GM12878 (cell line): Measurements from ENCODE around the gene MRPS15. TPM values are rescaled to one million over a fixed set of nuclear protein-coding genes. Genes with fewer than 3 reads are reported as not detected.

Source experiments
- ATAC-seq: fragments of 200-7000 bp; cut with Tn5 transposase; 3 replicates; pipeline ENCODE4 v1.9.1; 2020; ENCODE audit warnings: mild to moderate bottlenecking, moderate library complexity
- BruUV-seq: library from RNA; stranded (reverse); fragments of 400-500 nt; replicated peaks from 2 replicates; lab custom pipeline; 2021; lab: Mats Ljungman, UMichigan
- CTCF ChIA-PET: fragments of 300-600 bp; sonication (Branson Sonifier 250); formaldehyde crosslinking; extraction: SDS; loops from one replicate; lab custom pipeline; 2021; ENCODE audit warnings: inconsistent platforms; lab: Yijun Ruan, JAX
- POLR2A ChIA-PET: fragments of 350-600 bp; formaldehyde crosslinking; extraction: SDS; loops from one replicate; lab custom pipeline; 2021; ENCODE audit warnings: inconsistent platforms; lab: Charles Lee
- RAD21 ChIA-PET: fragments of 300-600 bp; sonication (Branson Sonifier 250); formaldehyde crosslinking; loops from one replicate; lab custom pipeline; 2023; ENCODE audit warnings: antibody characterized with exemption; ENCODE audit not compliant: unreplicated experiment; lab: Charles Lee
- SMC1A ChIA-PET: fragments of 300-600 bp; sonication (Branson Sonifier 250); formaldehyde crosslinking; loops from one replicate; lab custom pipeline; 2023; ENCODE audit not compliant: unreplicated experiment, uncharacterized antibody; lab: Charles Lee
- DNase-seq: peaks from one replicate; pipeline ENCODE4 v3.0.0-alpha.2; 2011; ENCODE audit warnings: low read depth, low spot score
- FAIRE-seq: peaks from 3 replicates; lab custom pipeline; 2011; peaks lifted over from hg19 to GRCh38; lab: Jason Lieb, UNC
- H2AFZ ChIP-seq: 2 replicates; pipeline ENCODE4 v1.6.0; 2011; ENCODE audit warnings: low read depth, low read length, control low read depth; ENCODE audit not compliant: control insufficient read depth
- H3K27ac ChIP-seq: 2 replicates; pipeline ENCODE4 v1.5.1; 2011; ENCODE audit warnings: control low read depth; ENCODE audit not compliant: control insufficient read depth, insufficient read depth
- H3K27me3 ChIP-seq, 2 experiments: replicated peaks in 1 of 2; 2 replicates each; pipeline versions ENCODE4 v1.6.0 to v1.6.1; 2011; ENCODE audit warnings: low read length in 1 of 2; ENCODE audit not compliant: control insufficient read depth in 2 of 2, insufficient read depth in 2 of 2
- H3K36me3 ChIP-seq, 2 experiments: 2 replicates each; pipeline ENCODE4 v1.5.1; 2011; ENCODE audit warnings: low read length in 1 of 2; ENCODE audit not compliant: control insufficient read depth in 2 of 2, insufficient read depth in 2 of 2
- H3K4me1 ChIP-seq: 2 replicates; pipeline ENCODE4 v1.6.1; 2011; ENCODE audit warnings: mild to moderate bottlenecking, low read length, moderate library complexity, mixed read lengths; ENCODE audit not compliant: control insufficient read depth, insufficient read depth
- H3K4me2 ChIP-seq: 2 replicates; pipeline ENCODE4 v1.6.0; 2011; ENCODE audit warnings: control low read depth; ENCODE audit not compliant: control insufficient read depth, insufficient read depth
- H3K4me3 ChIP-seq: fragments of 200-600 bp; sonication (generic); 2 replicates; pipeline ENCODE4 v1.5.1; 2016
- H3K79me2 ChIP-seq: 2 replicates; pipeline ENCODE4 v1.6.0; 2011; ENCODE audit warnings: low read length; ENCODE audit not compliant: control insufficient read depth, insufficient read depth
- H3K9ac ChIP-seq: 2 replicates; pipeline ENCODE4 v1.8.0; 2011; ENCODE audit warnings: low read length, control low read depth, mixed read lengths; ENCODE audit not compliant: control insufficient read depth, insufficient read depth
- H3K9me3 ChIP-seq: replicated peaks from 3 replicates; pipeline ENCODE4 v1.5.1; 2011; ENCODE audit warnings: mild to moderate bottlenecking, low read length; ENCODE audit not compliant: control insufficient read depth, insufficient read depth
- H4K20me1 ChIP-seq: 2 replicates; pipeline ENCODE4 v1.6.0; 2011; ENCODE audit not compliant: control insufficient read depth, insufficient read depth
- BCL11A ChIP-seq: IDR thresholded peaks from 2 replicates; pipeline ENCODE4 v1.6.1; 2011; ENCODE audit warnings: low read depth, low read length
- CHD2 ChIP-seq: IDR thresholded peaks from 2 replicates; pipeline ENCODE4 v1.6.1; 2011; ENCODE audit warnings: low read depth, low read length, improper control_type of control experiment, borderline replicate concordance
- MTA3 ChIP-seq: IDR thresholded peaks from 2 replicates; pipeline ENCODE4 v1.6.1; 2012; ENCODE audit warnings: low read length, inconsistent platforms, borderline replicate concordance
- NFIC ChIP-seq: IDR thresholded peaks from 2 replicates; pipeline ENCODE4 v1.6.1; 2012; ENCODE audit warnings: low read depth, mild to moderate bottlenecking, inconsistent platforms, low read length, moderate library complexity
- WGBS: methylation state at CpG from one replicate; pipeline ENCODE4 v1.1.6; 2016; ENCODE audit warnings: low lambda C conversion rate; ENCODE audit not compliant: insufficient replicate concordance, insufficient coverage; ENCODE audit errors: missing lambda C conversion rate; 5-methylcytosine and 5-hydroxymethylcytosine counted together
- in situ Hi-C: fragments of 300-500 bp; cut with MboI; formaldehyde crosslinking; loops from 9 replicates; pipeline ENCODE4 v1.14.3; 2018; ENCODE audit warnings: mixed read lengths
- intact Hi-C: fragments of 100-400 bp; cut with micrococcal nuclease; formaldehyde crosslinking; loops from one replicate; pipeline ENCODE4 v1.14.2; 2022; ENCODE audit not compliant: unreplicated experiment
- polyA plus RNA-seq, 11 experiments: library from polyadenylated mRNA; depleted of rRNA in 4 of 11; unstranded in 6 of 11; stranded (reverse) in 5 of 11; fragments of >200 nt; fragmentation: Nextera tagmentation in 4 of 11; fragmentation: Illumina TruSeq in 1 of 11; extraction: Ambion mirVana in 4 of 11; extraction: Trizol in 1 of 11; gene quantifications; 1 replicate in 1 of 11; 2 replicates in 10 of 11; pipeline versions ENCODE4 v1.2.1 to v1.2.3, GENCODE V29; 2011 to 2016; ENCODE audit warnings: inconsistent platforms in 2 of 11, missing spikeins in 2 of 11, low read depth in 1 of 11
- total RNA-seq, 4 experiments: library from RNA; depleted of rRNA in 3 of 4; stranded (reverse); fragments of >200 nt in 3 of 4; fragmentation: Illumina TruSeq in 1 of 4; extraction: Trizol in 1 of 4; gene quantifications; 2 replicates each; pipeline versions ENCODE4 v1.2.1 to v1.2.3, GENCODE V29; 2013 to 2021
- TF ChIP-seq, protein P1 (sequence below): fragments of 450-650 bp; IDR thresholded peaks from 2 replicates; pipeline ENCODE4 v1.6.1; 2017; ENCODE audit warnings: mild to moderate bottlenecking
- TF ChIP-seq, protein P2 (sequence below): IDR thresholded peaks from 2 replicates; pipeline ENCODE4 v1.6.1; 2012; ENCODE audit warnings: low read depth, low read length, improper control_type of control experiment
- TF ChIP-seq, protein P3 (sequence below): fragments of 450-650 bp; IDR thresholded peaks from 2 replicates; pipeline ENCODE4 v1.6.1; 2016; ENCODE audit warnings: mild to moderate bottlenecking
- TF ChIP-seq, protein P4 (sequence below): IDR thresholded peaks from 2 replicates; pipeline ENCODE4 v1.6.1; 2012; ENCODE audit warnings: improper control_type of control experiment, low read depth, low read length; ENCODE audit not compliant: insufficient replicate concordance
- TF ChIP-seq, protein P5 (sequence below): IDR thresholded peaks from 2 replicates; pipeline ENCODE4 v1.6.1; 2011; ENCODE audit warnings: low read depth, mild to moderate bottlenecking, low read length, moderate library complexity, borderline replicate concordance; ENCODE audit errors: extremely low read depth

Gene MRPS15
- total and polyA plus RNA-seq, 10 of the 15 experiments (the other 5 are each of a cell fraction or from before 2014, with no cell fraction given): 41.1 to 207 (median 107) TPM

DNA sequence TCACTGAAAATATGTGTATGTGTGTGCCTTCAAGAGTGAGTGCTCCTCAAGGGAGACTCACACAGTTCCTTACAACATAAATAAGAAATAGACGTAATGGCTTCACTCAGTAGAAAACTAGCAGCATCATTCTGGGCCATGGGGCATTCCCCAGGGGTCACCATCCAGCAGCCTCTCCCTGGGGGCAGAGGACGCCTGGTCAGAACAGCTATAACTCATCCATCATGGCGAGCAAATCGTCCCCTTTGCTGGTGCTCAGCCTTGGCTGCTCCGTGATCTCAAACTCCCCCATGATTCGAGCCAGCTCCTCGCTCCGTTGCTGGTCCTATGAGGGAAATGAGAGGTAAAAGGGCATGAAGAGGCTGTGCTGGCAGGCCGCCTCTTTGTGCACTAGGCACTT lies 46.3 kb downstream of the MRPS15 start (continued):
- TF ChIP-seq, protein P1, sequence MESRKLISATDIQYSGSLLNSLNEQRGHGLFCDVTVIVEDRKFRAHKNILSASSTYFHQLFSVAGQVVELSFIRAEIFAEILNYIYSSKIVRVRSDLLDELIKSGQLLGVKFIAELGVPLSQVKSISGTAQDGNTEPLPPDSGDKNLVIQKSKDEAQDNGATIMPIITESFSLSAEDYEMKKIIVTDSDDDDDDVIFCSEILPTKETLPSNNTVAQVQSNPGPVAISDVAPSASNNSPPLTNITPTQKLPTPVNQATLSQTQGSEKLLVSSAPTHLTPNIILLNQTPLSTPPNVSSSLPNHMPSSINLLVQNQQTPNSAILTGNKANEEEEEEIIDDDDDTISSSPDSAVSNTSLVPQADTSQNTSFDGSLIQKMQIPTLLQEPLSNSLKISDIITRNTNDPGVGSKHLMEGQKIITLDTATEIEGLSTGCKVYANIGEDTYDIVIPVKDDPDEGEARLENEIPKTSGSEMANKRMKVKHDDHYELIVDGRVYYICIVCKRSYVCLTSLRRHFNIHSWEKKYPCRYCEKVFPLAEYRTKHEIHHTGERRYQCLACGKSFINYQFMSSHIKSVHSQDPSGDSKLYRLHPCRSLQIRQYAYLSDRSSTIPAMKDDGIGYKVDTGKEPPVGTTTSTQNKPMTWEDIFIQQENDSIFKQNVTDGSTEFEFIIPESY: no peak
- no peak for TF ChIP-seq MTA3
- no peak for TF ChIP-seq NFIC
- no peak for TF ChIP-seq BCL11A

DNA sequence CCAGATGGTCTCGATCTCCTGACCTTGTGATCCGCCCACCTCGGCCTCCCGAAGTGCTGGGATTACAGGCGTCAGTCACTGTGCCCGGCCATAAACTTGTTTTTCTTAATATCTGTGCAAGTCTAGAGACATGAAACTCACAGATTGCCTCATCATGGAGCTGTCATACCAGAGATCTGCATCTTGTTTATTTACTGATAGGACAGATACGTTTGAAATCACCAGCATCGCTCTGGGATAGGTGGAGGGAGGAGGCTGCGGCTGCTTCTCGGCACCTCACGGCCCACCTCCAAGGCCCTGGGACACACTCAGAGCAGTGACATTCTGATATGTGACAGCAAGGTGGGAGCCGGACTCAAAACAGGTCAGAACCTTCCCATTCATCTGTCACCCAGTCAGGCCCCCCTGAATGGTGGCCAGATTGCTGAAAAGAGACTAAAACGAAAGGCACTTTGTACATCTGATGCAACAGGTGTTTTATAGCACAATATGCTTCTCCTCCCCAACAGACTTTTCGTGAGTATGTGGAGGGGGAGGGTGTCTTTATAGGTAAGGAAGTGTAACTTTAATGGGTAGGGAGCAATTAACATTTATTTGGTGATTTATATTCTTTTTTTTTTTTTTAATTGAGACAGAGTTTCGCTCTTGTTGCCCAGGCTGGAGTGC lies 48.4 kb downstream of the MRPS15 start:
- in situ Hi-C loops: no loop called here
- no peak for ATAC-seq
- Histone ChIP-seq H3K79me2 (no peaks in the 10 kb centered on the region), H4K20me1 (no peaks in the 10 kb centered on the region), H3K27me3 (no peaks in the 10 kb centered on the region), H3K27ac (no peak overlapping the region), H2AFZ (no peak overlapping the region), H3K4me2 (no peak overlapping the region), H3K4me3 (no peak overlapping the region), H3K4me1 (peaks cover 5% of the 10 kb centered on the region; the same call in 1 of the 2 replicates), H3K9me3 (peaks cover 3% of the 10 kb centered on the region; the same call in 2 of the 3 replicates), H3K36me3 (0 out of 4 replicates have a peak, but pooled peaks cover 0 to 2% of the 10 kb centered on the region in 2 experiments), H3K9ac (no peak overlapping the region)
- ChIA-PET CTCF (interaction anchor here (0.6 kb wide), 1 partner anchor 29 kb away, joined by 4 read pairs; no protein-coding TSS in a partner anchor), SMC1A (no interaction called here), RAD21 (interaction anchor here (0.6 to 1.2 kb wide), 2 partner anchors 9 to 265 kb away, joined by 3 read pairs; no protein-coding TSS in a partner anchor), POLR2A (interaction anchor here (1.3 kb wide), 1 partner anchor 19 kb away, joined by 3 read pairs; no protein-coding TSS in a partner anchor)
- WGBS: 91% methylated on average over 15 of the region's 15 CpGs
- no peak for DNase-seq
- no peak for FAIRE-seq
- intact Hi-C loops: no loop called here
- no TSS peak for BruUV-seq
- TF ChIP-seq, protein P2, sequence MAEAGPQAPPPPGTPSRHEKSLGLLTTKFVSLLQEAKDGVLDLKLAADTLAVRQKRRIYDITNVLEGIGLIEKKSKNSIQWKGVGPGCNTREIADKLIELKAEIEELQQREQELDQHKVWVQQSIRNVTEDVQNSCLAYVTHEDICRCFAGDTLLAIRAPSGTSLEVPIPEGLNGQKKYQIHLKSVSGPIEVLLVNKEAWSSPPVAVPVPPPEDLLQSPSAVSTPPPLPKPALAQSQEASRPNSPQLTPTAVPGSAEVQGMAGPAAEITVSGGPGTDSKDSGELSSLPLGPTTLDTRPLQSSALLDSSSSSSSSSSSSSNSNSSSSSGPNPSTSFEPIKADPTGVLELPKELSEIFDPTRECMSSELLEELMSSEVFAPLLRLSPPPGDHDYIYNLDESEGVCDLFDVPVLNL: no peak
- TF ChIP-seq, protein P3, sequence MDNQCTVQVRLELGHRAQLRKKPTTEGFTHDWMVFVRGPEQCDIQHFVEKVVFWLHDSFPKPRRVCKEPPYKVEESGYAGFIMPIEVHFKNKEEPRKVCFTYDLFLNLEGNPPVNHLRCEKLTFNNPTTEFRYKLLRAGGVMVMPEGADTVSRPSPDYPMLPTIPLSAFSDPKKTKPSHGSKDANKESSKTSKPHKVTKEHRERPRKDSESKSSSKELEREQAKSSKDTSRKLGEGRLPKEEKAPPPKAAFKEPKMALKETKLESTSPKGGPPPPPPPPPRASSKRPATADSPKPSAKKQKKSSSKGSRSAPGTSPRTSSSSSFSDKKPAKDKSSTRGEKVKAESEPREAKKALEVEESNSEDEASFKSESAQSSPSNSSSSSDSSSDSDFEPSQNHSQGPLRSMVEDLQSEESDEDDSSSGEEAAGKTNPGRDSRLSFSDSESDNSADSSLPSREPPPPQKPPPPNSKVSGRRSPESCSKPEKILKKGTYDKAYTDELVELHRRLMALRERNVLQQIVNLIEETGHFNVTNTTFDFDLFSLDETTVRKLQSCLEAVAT: no peak
- TF ChIP-seq, protein P4, sequence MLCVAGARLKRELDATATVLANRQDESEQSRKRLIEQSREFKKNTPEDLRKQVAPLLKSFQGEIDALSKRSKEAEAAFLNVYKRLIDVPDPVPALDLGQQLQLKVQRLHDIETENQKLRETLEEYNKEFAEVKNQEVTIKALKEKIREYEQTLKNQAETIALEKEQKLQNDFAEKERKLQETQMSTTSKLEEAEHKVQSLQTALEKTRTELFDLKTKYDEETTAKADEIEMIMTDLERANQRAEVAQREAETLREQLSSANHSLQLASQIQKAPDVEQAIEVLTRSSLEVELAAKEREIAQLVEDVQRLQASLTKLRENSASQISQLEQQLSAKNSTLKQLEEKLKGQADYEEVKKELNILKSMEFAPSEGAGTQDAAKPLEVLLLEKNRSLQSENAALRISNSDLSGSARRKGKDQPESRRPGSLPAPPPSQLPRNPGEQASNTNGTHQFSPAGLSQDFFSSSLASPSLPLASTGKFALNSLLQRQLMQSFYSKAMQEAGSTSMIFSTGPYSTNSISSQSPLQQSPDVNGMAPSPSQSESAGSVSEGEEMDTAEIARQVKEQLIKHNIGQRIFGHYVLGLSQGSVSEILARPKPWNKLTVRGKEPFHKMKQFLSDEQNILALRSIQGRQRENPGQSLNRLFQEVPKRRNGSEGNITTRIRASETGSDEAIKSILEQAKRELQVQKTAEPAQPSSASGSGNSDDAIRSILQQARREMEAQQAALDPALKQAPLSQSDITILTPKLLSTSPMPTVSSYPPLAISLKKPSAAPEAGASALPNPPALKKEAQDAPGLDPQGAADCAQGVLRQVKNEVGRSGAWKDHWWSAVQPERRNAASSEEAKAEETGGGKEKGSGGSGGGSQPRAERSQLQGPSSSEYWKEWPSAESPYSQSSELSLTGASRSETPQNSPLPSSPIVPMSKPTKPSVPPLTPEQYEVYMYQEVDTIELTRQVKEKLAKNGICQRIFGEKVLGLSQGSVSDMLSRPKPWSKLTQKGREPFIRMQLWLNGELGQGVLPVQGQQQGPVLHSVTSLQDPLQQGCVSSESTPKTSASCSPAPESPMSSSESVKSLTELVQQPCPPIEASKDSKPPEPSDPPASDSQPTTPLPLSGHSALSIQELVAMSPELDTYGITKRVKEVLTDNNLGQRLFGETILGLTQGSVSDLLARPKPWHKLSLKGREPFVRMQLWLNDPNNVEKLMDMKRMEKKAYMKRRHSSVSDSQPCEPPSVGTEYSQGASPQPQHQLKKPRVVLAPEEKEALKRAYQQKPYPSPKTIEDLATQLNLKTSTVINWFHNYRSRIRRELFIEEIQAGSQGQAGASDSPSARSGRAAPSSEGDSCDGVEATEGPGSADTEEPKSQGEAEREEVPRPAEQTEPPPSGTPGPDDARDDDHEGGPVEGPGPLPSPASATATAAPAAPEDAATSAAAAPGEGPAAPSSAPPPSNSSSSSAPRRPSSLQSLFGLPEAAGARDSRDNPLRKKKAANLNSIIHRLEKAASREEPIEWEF: no peak
- TF ChIP-seq, protein P5, sequence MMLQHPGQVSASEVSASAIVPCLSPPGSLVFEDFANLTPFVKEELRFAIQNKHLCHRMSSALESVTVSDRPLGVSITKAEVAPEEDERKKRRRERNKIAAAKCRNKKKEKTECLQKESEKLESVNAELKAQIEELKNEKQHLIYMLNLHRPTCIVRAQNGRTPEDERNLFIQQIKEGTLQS: no peak
- TF ChIP-seq CHD2: no peak
